IPS DF 4.7 (cell line): ENCODE data around the gene PTPN14.

Source experiments
- DNase-seq: peaks from one replicate; pipeline ENCODE4 v3.0.0-alpha.2; 2013; ENCODE audit warnings: low spot score; ENCODE audit errors: extremely low read depth

PTPN14 gene

GRCh38 chr1:214338212-214338611 lies 213.2 kb downstream of the PTPN14 start:
- DNase-seq = no peak

- no peak for DNase-seq
Observed at GRCh38 chr1:214337511-214337910, 213.9 kb downstream of the PTPN14 start.

- no peak for DNase-seq
Observed at GRCh38 chr1:214337015-214337414, 214.4 kb downstream of the PTPN14 start.

- no peak for DNase-seq
Observed at GRCh38 chr1:214335567-214335966, 215.8 kb downstream of the PTPN14 start.

- DNase-seq = no peak
Observed at GRCh38 chr1:214332946-214333798, 218.2 kb downstream of the PTPN14 start.

- no peak for DNase-seq
Observed at GRCh38 chr1:214331827-214332423, 219.5 kb downstream of the PTPN14 start.

- DNase-seq = no peak
Observed at GRCh38 chr1:214331180-214331579, 220.2 kb downstream of the PTPN14 start.

- no peak for DNase-seq
Observed at GRCh38 chr1:214330715-214331114, 220.7 kb downstream of the PTPN14 start.

GRCh38 chr1:214330222-214330621 lies 221.2 kb downstream of the PTPN14 start:
- DNase-seq = no peak

GRCh38 chr1:214329470-214330220 lies 221.8 kb downstream of the PTPN14 start:
- DNase-seq = no peak

- DNase-seq = no peak
Observed at GRCh38 chr1:214328770-214329469, 222.5 kb downstream of the PTPN14 start.

- DNase-seq = no peak
Observed at GRCh38 chr1:214327514-214327913, 223.9 kb downstream of the PTPN14 start.

GRCh38 chr1:214326406-214326805 lies 225.0 kb downstream of the PTPN14 start:
- DNase-seq = no peak

GRCh38 chr1:214324896-214325800 lies 226.3 kb downstream of the PTPN14 start:
- no peak for DNase-seq

- DNase-seq = no peak
Observed at GRCh38 chr1:214321705-214322453, 229.5 kb downstream of the PTPN14 start.

GRCh38 chr1:214319938-214320337 lies 231.5 kb downstream of the PTPN14 start:
- DNase-seq = no peak

GRCh38 chr1:214318956-214319736 lies 232.3 kb downstream of the PTPN14 start:
- DNase-seq = no peak

- no peak for DNase-seq
Observed at GRCh38 chr1:214318356-214318755, 233.0 kb downstream of the PTPN14 start.

- no peak for DNase-seq
Observed at GRCh38 chr1:214317734-214318133, 233.7 kb downstream of the PTPN14 start.
